Skeletal muscle satellite cell (primary cell): ENCODE data around the gene ZNF200.

ENCODE experiments used
- H3K27me3 ChIP-seq: 2 replicates; pipeline ENCODE4 v1.7.0; 2013; ENCODE audit warnings: low read length; ENCODE audit not compliant: control insufficient read depth, insufficient read depth
- H3K36me3 ChIP-seq: 2 replicates; pipeline ENCODE4 v1.7.0; 2013; ENCODE audit warnings: mild to moderate bottlenecking, control low read depth, low read length; ENCODE audit not compliant: insufficient read depth
- H3K4me1 ChIP-seq: 2 replicates; pipeline ENCODE4 v1.7.0; 2013; ENCODE audit warnings: low read length; ENCODE audit not compliant: control insufficient read depth, insufficient read depth
- H3K4me2 ChIP-seq: 2 replicates; pipeline ENCODE4 v1.7.0; 2013; ENCODE audit warnings: mild to moderate bottlenecking, low read length
- H3K4me3 ChIP-seq: 2 replicates; pipeline ENCODE4 v1.7.0; 2013; ENCODE audit warnings: low read length
- H3K9ac ChIP-seq: 2 replicates; pipeline ENCODE4 v1.7.0; 2013; ENCODE audit warnings: mild to moderate bottlenecking, low read depth, low read length, moderate library complexity
- H3K9me3 ChIP-seq: replicated peaks from 2 replicates; pipeline ENCODE4 v1.7.0; 2013; ENCODE audit warnings: mild to moderate bottlenecking, control low read depth, low read length

The ZNF200 gene

DNA sequence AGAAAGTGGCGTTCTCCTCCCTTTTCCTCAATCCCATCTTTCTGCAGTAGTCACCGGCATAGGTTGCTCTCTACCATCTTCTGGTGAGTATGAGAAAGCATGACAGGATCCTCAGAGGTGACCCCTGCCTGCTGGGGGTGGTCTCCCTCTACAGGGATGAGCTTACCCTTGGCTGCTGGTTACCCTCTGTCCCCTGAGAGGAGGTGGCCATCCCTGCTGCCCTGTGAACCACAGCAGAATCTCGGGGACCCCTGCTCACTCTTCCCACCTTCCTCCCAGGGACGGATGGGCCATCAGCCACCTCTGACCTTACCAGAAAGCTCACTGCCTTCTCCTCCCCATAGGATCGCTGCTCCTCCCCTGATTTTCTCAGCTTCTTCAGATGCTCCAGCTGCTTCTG, 13.6 kb upstream of the ZNF200 start:
- Histone ChIP-seq H3K4me1 (no peaks in the 10 kb centered on the region), H3K4me3 (no peak overlapping the region), H3K36me3 (no peaks in the 10 kb centered on the region), H3K27me3 (peaks cover 18% of the 10 kb centered on the region), H3K9ac (no peak overlapping the region), H3K9me3 (no peaks in the 10 kb centered on the region), H3K4me2 (no peak overlapping the region)

DNA sequence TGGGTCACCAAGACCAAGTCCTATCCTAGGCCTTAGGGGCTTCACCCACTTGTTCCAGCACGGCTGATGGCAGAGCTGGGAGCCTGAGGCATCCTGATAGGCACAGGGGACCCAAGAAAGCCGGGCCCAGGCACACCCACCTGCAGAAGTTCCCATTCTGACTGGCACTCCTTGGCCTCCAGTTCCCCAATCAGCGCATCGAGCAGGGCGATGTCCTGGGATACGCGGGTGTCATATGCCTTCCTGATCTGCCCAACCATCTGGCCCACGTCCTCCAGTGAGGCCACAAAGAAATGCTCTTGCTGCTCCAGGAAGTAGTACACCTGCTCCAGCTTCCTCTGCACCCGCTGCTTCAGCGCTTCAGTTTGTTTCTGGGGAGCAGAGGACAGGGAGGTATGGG, 11.9 kb upstream of the ZNF200 start:
- no peaks in the 10 kb centered on the region for H3K36me3 ChIP-seq
- H3K4me2 ChIP-seq: no peak overlapping the region
- H3K4me3 ChIP-seq: no peak overlapping the region
- H3K27me3 ChIP-seq: peaks cover 23% of the 10 kb centered on the region
- no peaks in the 10 kb centered on the region for H3K9me3 ChIP-seq
- no peaks in the 10 kb centered on the region for H3K4me1 ChIP-seq
- H3K9ac ChIP-seq: no peak overlapping the region

DNA sequence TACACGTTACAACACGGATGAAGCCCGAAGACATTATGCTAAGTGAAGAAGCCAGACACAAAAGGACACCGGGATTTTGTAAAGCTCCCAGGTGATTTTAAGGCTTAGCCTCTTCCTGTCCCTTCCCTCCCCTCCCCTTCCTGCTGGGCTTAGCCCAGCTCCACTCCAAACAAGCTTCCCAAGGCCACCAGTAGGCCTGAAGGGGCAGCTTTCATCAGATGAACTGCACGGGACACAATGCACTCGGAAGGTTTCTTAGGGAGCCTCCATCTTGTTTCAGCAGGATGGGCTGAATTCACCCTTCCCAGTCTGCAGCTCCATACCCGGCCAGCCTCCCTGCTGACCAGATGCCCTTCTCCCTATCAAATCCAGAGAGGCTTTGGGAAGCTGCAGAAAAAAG, 11.0 kb upstream of the ZNF200 start:
- Histone ChIP-seq H3K4me3 (no peak overlapping the region), H3K9ac (no peak overlapping the region), H3K4me2 (no peak overlapping the region), H3K9me3 (no peaks in the 10 kb centered on the region), H3K4me1 (no peaks in the 10 kb centered on the region), H3K27me3 (peaks cover 23% of the 10 kb centered on the region), H3K36me3 (no peaks in the 10 kb centered on the region)

DNA sequence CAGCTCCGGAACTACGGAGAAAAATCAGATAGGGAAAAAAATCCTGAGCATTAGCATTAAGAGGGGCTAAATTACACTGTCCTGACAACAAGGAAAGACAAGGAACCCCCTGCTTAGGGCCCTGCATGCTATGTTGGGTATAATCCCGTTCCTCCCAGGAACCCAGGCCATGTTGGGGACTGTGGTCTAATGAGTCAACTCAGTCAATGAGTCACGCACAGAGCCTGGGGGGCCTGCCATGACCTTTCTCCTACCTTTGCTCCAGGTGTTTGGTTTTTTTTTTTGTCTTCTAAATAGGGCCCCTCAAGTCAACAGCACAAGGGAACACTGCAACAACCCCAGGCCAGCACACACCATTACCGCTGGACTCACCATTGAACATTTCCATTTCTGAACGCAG, 8.9 kb upstream of the ZNF200 start:
- H3K4me3 ChIP-seq: no peak overlapping the region
- H3K9me3 ChIP-seq: no peaks in the 10 kb centered on the region
- H3K4me2 ChIP-seq: no peak overlapping the region
- H3K4me1 ChIP-seq: no peaks in the 10 kb centered on the region
- no peak overlapping the region for H3K9ac ChIP-seq
- no peaks in the 10 kb centered on the region for H3K36me3 ChIP-seq
- H3K27me3 ChIP-seq: peaks cover 27% of the 10 kb centered on the region

DNA sequence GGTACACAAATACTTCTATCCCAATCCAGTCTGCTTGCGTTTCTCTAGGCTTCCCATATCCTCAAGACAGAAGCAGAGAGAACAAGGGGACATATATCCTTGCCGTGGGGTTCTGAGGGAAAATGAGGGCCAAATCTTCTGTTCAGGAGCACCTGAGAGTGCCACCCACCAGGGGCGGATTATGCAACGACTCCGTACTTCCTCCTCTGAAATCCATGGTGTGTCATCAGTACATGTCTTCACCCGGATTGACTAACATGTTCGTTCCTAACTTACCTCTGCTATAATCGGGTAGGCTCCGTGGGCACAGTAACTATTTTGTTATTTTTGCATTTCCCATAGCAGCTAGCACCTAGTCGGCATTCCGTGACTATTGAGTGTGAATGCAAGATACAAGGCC, 7.8 kb upstream of the ZNF200 start:
- Histone ChIP-seq H3K27me3 (peaks cover 27% of the 10 kb centered on the region), H3K9ac (no peak overlapping the region), H3K9me3 (no peaks in the 10 kb centered on the region), H3K36me3 (no peaks in the 10 kb centered on the region), H3K4me1 (no peaks in the 10 kb centered on the region), H3K4me3 (no peak overlapping the region), H3K4me2 (no peak overlapping the region)

DNA sequence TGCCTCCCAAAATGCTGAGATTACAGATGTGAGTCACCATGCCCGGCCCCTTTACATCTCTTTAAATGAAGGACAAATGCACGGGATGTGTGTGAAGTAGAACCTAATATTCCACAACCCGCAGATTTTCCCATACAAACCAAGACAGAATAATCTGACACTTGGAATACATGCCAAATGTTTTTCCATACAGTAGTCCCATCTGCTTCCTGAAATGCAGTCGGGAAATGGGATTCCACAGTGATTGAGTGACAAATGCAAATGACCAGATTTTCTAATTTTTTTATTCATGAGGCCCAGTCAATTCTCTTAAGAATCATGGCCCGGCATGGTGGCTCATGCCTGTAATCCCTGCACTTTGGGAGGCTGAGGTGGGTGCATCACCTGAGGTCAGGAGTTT, 6.8 kb upstream of the ZNF200 start:
- Histone ChIP-seq H3K4me3 (no peak overlapping the region), H3K27me3 (peaks cover 27% of the 10 kb centered on the region), H3K4me1 (no peaks in the 10 kb centered on the region), H3K4me2 (no peak overlapping the region), H3K36me3 (no peaks in the 10 kb centered on the region), H3K9ac (no peak overlapping the region), H3K9me3 (no peaks in the 10 kb centered on the region)

DNA sequence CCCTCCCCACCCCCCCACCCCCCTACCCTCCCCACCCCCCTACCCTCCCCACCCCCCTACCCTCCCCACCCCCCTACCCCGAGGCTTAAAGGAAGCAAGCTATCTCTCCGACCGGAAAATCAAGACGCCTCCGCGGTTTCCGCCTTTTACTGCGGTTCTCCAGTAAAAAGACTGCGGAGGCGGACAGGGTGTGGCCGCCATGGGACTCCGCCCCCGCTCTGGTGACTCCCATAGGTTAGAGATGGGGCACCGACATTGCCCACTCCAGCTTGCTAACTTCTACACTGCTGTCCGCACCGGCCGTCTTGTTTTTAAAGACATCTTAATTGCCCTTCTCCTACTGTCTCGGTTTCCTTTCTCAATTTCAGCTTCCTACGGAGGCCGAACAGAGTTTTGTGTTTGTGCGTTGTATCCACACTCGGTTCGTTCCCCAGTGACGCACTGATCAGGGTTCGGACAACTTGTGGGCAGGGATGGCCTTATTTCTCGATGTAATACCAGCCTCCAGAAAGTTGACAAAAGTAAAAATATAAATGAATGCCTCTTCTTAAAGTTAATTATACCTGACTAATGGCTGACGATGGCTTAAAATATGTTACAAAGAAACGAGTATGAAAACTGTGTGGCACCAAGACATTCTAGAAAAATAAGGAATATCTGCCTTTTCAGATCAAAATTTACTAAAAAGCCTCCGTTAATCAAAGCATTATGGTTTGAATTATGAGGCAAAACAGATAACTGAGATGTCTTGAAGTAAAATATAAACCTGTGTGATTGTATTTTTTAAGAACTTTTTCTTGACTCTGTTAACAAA, 1.1 kb upstream of the ZNF200 start:
- H3K27me3 ChIP-seq: peaks cover 4% of the 10 kb centered on the region
- no peaks in the 10 kb centered on the region for H3K9me3 ChIP-seq
- no peak overlapping the region for H3K4me3 ChIP-seq
- peaks cover 21% of the 10 kb centered on the region for H3K36me3 ChIP-seq
- H3K4me1 ChIP-seq: peaks cover 12% of the 10 kb centered on the region
- no peak overlapping the region for H3K9ac ChIP-seq
- no peak overlapping the region for H3K4me2 ChIP-seq

DNA sequence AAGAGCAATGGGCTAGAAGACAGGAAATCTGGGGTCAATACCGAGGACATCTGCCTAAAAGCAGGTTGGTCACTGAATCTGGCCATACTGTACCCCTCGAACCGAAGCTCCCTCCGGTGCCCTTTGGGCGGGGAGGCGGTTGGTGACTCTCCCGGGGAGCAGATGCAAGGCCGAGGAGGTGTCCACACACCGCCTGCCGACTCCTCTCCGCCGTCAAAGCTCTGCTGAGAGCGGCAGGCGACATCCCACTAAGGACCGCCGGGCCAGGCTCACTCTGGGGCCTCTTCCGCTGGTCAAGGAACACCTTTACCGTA, 458 bp downstream of the ZNF200 start:
- Histone ChIP-seq H3K9ac (peak overlapping the region; percentile 90), H3K4me2 (peak overlapping the region; percentile 87), H3K4me1 (peaks cover 12% of the 10 kb centered on the region), H3K36me3 (peaks cover 29% of the 10 kb centered on the region), H3K4me3 (peak overlapping the region; percentile 84), H3K27me3 (no peaks in the 10 kb centered on the region), H3K9me3 (no peaks in the 10 kb centered on the region)

DNA sequence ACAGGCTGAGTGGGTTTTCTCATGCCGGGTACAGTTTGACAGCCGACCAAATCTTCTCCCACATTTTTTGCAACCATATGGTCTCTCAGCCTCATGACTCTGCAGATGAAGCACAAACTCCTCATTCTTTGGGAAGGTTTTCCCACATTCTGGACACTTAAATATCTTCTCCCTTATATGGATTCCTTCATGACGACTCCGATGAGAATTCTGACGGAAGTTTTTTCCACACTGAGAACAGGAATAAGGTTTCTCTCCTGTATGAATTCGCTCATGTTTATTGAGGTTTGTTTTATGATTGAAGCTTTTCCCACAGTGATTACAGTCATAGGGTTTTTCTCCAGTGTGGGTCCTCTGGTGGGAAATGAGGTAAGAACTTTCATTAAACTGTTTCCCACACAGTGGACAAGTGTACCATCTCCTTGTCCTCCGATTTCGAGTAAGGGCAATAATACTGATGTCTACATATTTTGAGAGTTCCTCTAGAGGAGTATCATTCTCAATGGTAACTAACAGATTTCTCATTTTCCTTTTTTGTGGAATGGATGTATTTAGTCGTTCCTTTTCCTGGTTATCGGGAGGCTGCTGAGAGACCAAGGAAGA, 10.9 kb downstream of the ZNF200 start:
- no peak overlapping the region for H3K9ac ChIP-seq
- no peak overlapping the region for H3K4me3 ChIP-seq
- no peaks in the 10 kb centered on the region for H3K27me3 ChIP-seq
- no peaks in the 10 kb centered on the region for H3K4me1 ChIP-seq
- peaks cover 36% of the 10 kb centered on the region for H3K9me3 ChIP-seq
- peaks cover 55% of the 10 kb centered on the region for H3K36me3 ChIP-seq
- H3K4me2 ChIP-seq: no peak overlapping the region

DNA sequence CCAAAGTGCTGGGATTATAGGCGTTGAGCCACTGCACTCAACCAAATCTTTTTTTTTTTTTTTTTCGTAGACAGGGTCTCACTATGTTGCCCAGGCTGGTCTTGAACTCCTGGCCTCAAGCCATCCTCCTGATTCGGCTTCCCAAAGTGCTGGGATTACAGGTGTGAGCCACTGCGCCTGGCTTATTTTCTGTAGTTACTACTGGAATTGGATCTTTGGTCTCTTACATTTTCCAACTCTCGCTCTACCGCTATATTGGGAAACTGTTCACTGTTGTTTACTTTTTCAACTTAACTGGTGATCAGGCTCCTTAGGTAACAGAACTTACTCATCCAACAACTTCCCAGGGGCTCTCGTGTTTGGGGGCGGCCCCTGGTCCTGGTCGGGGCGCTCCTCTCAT, 14.1 kb downstream of the ZNF200 start:
- Histone ChIP-seq H3K4me2 (no peak overlapping the region), H3K9me3 (peaks cover 29% of the 10 kb centered on the region), H3K36me3 (peaks cover 34% of the 10 kb centered on the region), H3K4me1 (no peaks in the 10 kb centered on the region), H3K27me3 (no peaks in the 10 kb centered on the region), H3K9ac (no peak overlapping the region), H3K4me3 (no peak overlapping the region)

DNA sequence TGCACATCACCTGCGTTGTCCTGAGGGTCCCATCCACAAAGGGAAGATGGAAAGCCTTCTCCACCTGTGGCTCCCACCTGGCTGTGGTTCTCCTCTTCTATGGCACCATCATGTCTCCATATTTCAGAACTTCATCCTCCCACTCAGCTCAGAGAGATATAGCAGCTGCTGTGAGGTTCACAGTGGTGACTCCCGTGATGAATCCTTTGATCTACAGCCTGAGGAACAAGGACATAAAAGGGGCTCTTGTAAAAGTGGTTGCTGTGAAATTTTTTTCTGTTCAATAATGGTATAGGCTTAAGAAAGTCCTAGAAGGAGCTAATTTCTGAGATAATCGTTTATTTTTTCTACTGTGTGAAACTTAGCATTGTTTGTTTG, 18.7 kb downstream of the ZNF200 start:
- H3K9ac ChIP-seq: no peak overlapping the region
- no peak overlapping the region for H3K4me2 ChIP-seq
- H3K4me3 ChIP-seq: no peak overlapping the region
- peaks cover 14% of the 10 kb centered on the region for H3K4me1 ChIP-seq
- no peaks in the 10 kb centered on the region for H3K27me3 ChIP-seq
- no peaks in the 10 kb centered on the region for H3K36me3 ChIP-seq
- no peaks in the 10 kb centered on the region for H3K9me3 ChIP-seq

DNA sequence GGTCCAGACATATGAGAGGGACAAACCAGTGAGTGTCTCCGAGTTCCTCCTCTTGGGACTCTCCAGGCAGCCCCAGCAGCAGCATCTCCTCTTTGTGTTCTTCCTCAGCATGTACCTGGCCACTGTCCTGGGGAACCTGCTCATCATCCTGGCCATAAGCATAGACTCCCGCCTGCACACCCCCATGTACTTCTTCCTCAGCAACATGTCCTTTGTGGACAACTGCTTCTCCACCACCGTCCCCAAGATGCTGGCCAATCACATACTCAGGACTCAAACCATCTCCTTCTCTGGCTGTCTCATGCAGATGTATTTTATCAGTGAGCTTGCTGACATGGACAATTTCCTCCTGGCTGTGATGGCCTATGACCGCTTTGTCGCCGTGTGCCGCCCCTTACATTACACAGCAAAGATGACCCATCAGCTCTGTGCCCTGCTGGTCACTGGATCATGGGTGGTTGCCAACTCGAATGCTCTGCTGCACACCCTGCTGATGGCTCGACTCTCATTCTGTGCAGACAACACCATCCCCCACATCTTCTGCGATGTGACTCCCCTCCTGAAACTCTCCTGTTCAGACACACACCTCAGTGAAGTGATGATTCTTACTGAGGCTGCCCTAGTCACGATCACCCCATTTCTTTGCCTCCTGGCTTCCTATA, 19.2 kb downstream of the ZNF200 start:
- no peaks in the 10 kb centered on the region for H3K36me3 ChIP-seq
- peak overlapping the region; percentile 28 for H3K4me2 ChIP-seq
- H3K9ac ChIP-seq: peak overlapping the region; percentile 31
- peaks cover 14% of the 10 kb centered on the region for H3K4me1 ChIP-seq
- H3K9me3 ChIP-seq: no peaks in the 10 kb centered on the region
- H3K4me3 ChIP-seq: no peak overlapping the region
- H3K27me3 ChIP-seq: no peaks in the 10 kb centered on the region
